GM23338 (cell line): ENCODE data around the gene RAB9B. TPM values are rescaled to one million over a fixed set of nuclear protein-coding genes. Genes with fewer than 3 reads are reported as not detected.

ENCODE experiments used
- ATAC-seq: fragments of 200-7000 bp; cut with Tn5 transposase; 3 replicates; pipeline ENCODE4 v1.9.1; 2020
- DNase-seq: peaks from one replicate; pipeline ENCODE4 v3.0.0-alpha.2; 2015; ENCODE audit warnings: low spot score
- H2AFZ ChIP-seq: fragments of 200-600 bp; sonication (generic); 2 replicates; pipeline ENCODE4 v1.8.0; 2016; ENCODE audit warnings: antibody characterized with exemption, mild to moderate bottlenecking, moderate library complexity
- H3F3A ChIP-seq: fragments of 200-600 bp; sonication (generic); replicated peaks from 2 replicates; pipeline ENCODE4 v1.8.0; 2017; ENCODE audit warnings: antibody characterized with exemption, mixed run types, low read depth
- H3K27ac ChIP-seq: fragments of 200-600 bp; sonication (generic); 2 replicates; pipeline ENCODE4 v1.6.1; 2016; ENCODE audit warnings: low read depth
- H3K27me3 ChIP-seq: fragments of 200-600 bp; sonication (generic); 2 replicates; pipeline ENCODE4 v1.8.0; 2016; ENCODE audit warnings: mild to moderate bottlenecking, mixed run types, moderate library complexity; ENCODE audit not compliant: insufficient read depth
- H3K36me3 ChIP-seq: fragments of 200-600 bp; sonication (generic); 2 replicates; pipeline ENCODE4 v1.8.0; 2016; ENCODE audit warnings: mild to moderate bottlenecking; ENCODE audit not compliant: insufficient read depth
- H3K4me1 ChIP-seq: fragments of 200-600 bp; sonication (generic); 2 replicates; pipeline ENCODE4 v1.8.0; 2016; ENCODE audit warnings: mild to moderate bottlenecking, moderate library complexity; ENCODE audit not compliant: insufficient read depth
- H3K4me2 ChIP-seq: fragments of 200-600 bp; sonication (generic); 2 replicates; pipeline ENCODE4 v1.7.1; 2017; ENCODE audit warnings: mixed run types
- H3K4me3 ChIP-seq: fragments of 200-600 bp; sonication (generic); 2 replicates; pipeline ENCODE4 v1.6.1; 2016; ENCODE audit warnings: mixed run types
- H3K79me2 ChIP-seq: fragments of 200-600 bp; sonication (generic); replicated peaks from 2 replicates; pipeline ENCODE4 v1.8.0; 2017; ENCODE audit warnings: mild to moderate bottlenecking; ENCODE audit not compliant: insufficient read depth
- H3K9me2 ChIP-seq: fragments of 200-600 bp; sonication (generic); 2 replicates; pipeline ENCODE4 v1.8.0; 2017; ENCODE audit not compliant: insufficient read depth
- H4K20me1 ChIP-seq: fragments of 200-600 bp; sonication (generic); replicated peaks from 2 replicates; pipeline ENCODE4 v1.8.0; 2017; ENCODE audit warnings: mild to moderate bottlenecking; ENCODE audit not compliant: insufficient read depth
- H3K27ac Mint-ChIP-seq: 2 replicates; pipeline ENCODE4 v1.8.0; 2020; ENCODE audit warnings: inconsistent platforms, mild to moderate bottlenecking, moderate library complexity, mixed read lengths
- H3K27me3 Mint-ChIP-seq: 3 replicates; pipeline ENCODE4 v1.8.0; 2022; ENCODE audit warnings: low read depth, mild to moderate bottlenecking, moderate library complexity, mixed read lengths, inconsistent platforms; ENCODE audit not compliant: insufficient read depth, poor library complexity
- H3K36me3 Mint-ChIP-seq: 3 replicates; pipeline ENCODE4 v1.8.0; 2021; ENCODE audit warnings: low read depth, mild to moderate bottlenecking, inconsistent platforms, moderate library complexity, mixed read lengths
- H3K4me1 Mint-ChIP-seq: 3 replicates; pipeline ENCODE4 v1.8.0; 2020; ENCODE audit warnings: mild to moderate bottlenecking, inconsistent platforms, mixed read lengths
- H3K4me3 Mint-ChIP-seq: 3 replicates; pipeline ENCODE4 v1.8.0; 2021; ENCODE audit warnings: moderate library complexity, mild to moderate bottlenecking, inconsistent platforms, mixed read lengths
- H3K9me3 Mint-ChIP-seq: 3 replicates; pipeline ENCODE4 v1.8.0; 2020; ENCODE audit warnings: moderate library complexity, mild to moderate bottlenecking, inconsistent platforms, mixed read lengths
- STAT1 ChIP-seq: IDR thresholded peaks from one replicate; pipeline ENCODE4 v1.6.1; 2016; ENCODE audit warnings: antibody characterized with exemption; ENCODE audit not compliant: unreplicated experiment
- ZNF331 ChIP-seq: fragments of 250-450 bp; sonication (Bioruptor Pico); IDR thresholded peaks from 2 replicates; pipeline ENCODE4 v1.5.0; 2020; ENCODE audit warnings: low read depth, mild to moderate bottlenecking, moderate library complexity
- ZNF462 ChIP-seq: fragments of 250-450 bp; sonication (Bioruptor Pico); IDR thresholded peaks from 2 replicates; pipeline ENCODE4 v1.5.0; 2020; ENCODE audit warnings: mild to moderate bottlenecking, moderate library complexity
- polyA plus RNA-seq: library from polyadenylated mRNA; unstranded; fragments of >200 nt; fragmentation: Nextera tagmentation; extraction: Ambion mirVana; gene quantifications from 2 replicates; pipeline ENCODE4 v1.2.1, GENCODE V29; 2016
- total RNA-seq: library from RNA; depleted of rRNA; stranded (reverse); fragments of >200 nt; shearing (Covaris generic); gene quantifications from 2 replicates; pipeline ENCODE4 v1.2.3, GENCODE V29; 2014

Gene RAB9B
- total and polyA plus RNA-seq, 2 experiments from 2014 or later, result 0.24 to 0.28 TPM

- Mint-ChIP-seq H3K36me3 (peaks cover 45% of the 10 kb centered on the region), H3K27me3 (peaks cover 2% of the 10 kb centered on the region), H3K27ac (no peak overlapping the region), H3K4me3 (no peak overlapping the region), H3K9me3 (no peaks in the 10 kb centered on the region), H3K4me1 (peaks cover 4% of the 10 kb centered on the region; the same call in 1 of the 3 replicates)
- no peaks in the 10 kb centered on the region for H4K20me1 ChIP-seq
- H3F3A ChIP-seq, result no peaks in the 10 kb centered on the region
- no peak overlapping the region for H3K27ac ChIP-seq
- no peak for ATAC-seq
- H3K9me2 ChIP-seq, result no peaks in the 10 kb centered on the region
- no peak for DNase-seq
- H3K4me1 ChIP-seq, result no peaks in the 10 kb centered on the region
- H2AFZ ChIP-seq, result no peak overlapping the region
- no peak overlapping the region for H3K4me2 ChIP-seq
- H3K27me3 ChIP-seq, result no peaks in the 10 kb centered on the region
- peaks cover 4% of the 10 kb centered on the region for H3K36me3 ChIP-seq
- TF ChIP-seq ZNF462, result no peak
- H3K79me2 ChIP-seq, result no peaks in the 10 kb centered on the region
- no peak overlapping the region for H3K4me3 ChIP-seq
Measured at GRCh38 chrX:103789004-103789403, 43.1 kb downstream of the RAB9B start.

GRCh38 chrX:103783971-103784370 lies 48.1 kb downstream of the RAB9B start:
- no peaks in the 10 kb centered on the region for H3K79me2 ChIP-seq
- H3K27ac ChIP-seq, result no peak overlapping the region
- no peak overlapping the region for H3K27ac Mint-ChIP-seq
- H3F3A ChIP-seq, result no peaks in the 10 kb centered on the region
- H3K4me1 ChIP-seq, result no peaks in the 10 kb centered on the region
- H3K4me2 ChIP-seq, result no peak overlapping the region
- no peak overlapping the region for H3K4me3 Mint-ChIP-seq
- no peaks in the 10 kb centered on the region for H4K20me1 ChIP-seq
- H3K9me3 Mint-ChIP-seq, result no peaks in the 10 kb centered on the region
- no peaks in the 10 kb centered on the region for H3K4me1 Mint-ChIP-seq
- H3K27me3 ChIP-seq, result no peaks in the 10 kb centered on the region
- no peaks in the 10 kb centered on the region for H3K9me2 ChIP-seq
- no peak overlapping the region for H2AFZ ChIP-seq
- no peak overlapping the region for H3K4me3 ChIP-seq
- H3K36me3 Mint-ChIP-seq, result peaks cover 40% of the 10 kb centered on the region
- peaks cover 4% of the 10 kb centered on the region for H3K36me3 ChIP-seq
- ATAC-seq (no peak), DNase-seq (no peak)
- H3K27me3 Mint-ChIP-seq, result no peaks in the 10 kb centered on the region
- TF ChIP-seq ZNF462 (no peak), STAT1 (no peak), ZNF331 (CRISPR knock-in tag) (no peak)
